HCT116 (cell line): Measurements from ENCODE around the gene ASS1. TPM values are rescaled to one million over a fixed set of nuclear protein-coding genes. Genes with fewer than 3 reads are reported as not detected.

ENCODE experiments used
- ATAC-seq: fragments of 200-7000 bp; cut with Tn5 transposase; 2 replicates; pipeline ENCODE4 v1.9.1; 2020; ENCODE audit warnings: mild to moderate bottlenecking, moderate library complexity
- BruUV-seq: library from RNA; stranded (reverse); fragments of 400-500 nt; replicated peaks from 2 replicates; lab custom pipeline; 2021; lab: Mats Ljungman, UMichigan
- CTCF ChIA-PET: fragments of 300-600 bp; sonication (Branson Sonifier 250); formaldehyde crosslinking; loops from one replicate; lab custom pipeline; 2021; ENCODE audit warnings: antibody characterized with exemption; lab: Charles Lee
- POLR2A ChIA-PET: fragments of 300-600, 350-600 bp; sonication (Branson Sonifier 250); formaldehyde crosslinking; loops from one replicate; lab custom pipeline; 2021; ENCODE audit warnings: antibody characterized with exemption; lab: Charles Lee
- RAD21 ChIA-PET, 2 experiments: fragments of 300-600 bp; sonication (Branson Sonifier 250); formaldehyde crosslinking; loops; one replicate each; lab custom pipeline; 2023; ENCODE audit warnings: low total read pairs in 2 of 2; ENCODE audit not compliant: uncharacterized antibody in 2 of 2, unreplicated experiment in 2 of 2, low non-redundant PET in 1 of 2; lab: Charles Lee
- DNase-seq: peaks from one replicate; pipeline ENCODE4 v3.0.0-alpha.2; 2010; ENCODE audit warnings: low read depth, low spot score
- H2AFZ ChIP-seq: fragments of 200-600 bp; shearing (Covaris generic), sonication (generic); 2 replicates; pipeline ENCODE4 v1.6.1; 2017; ENCODE audit warnings: low read depth, mixed run types, mixed read lengths, antibody characterized with exemption, low read length; ENCODE audit not compliant: poor library complexity, severe bottlenecking
- H3K27ac ChIP-seq: 2 replicates; pipeline ENCODE4 v1.5.1; 2012; ENCODE audit warnings: low read depth, low read length
- H3K27me3 ChIP-seq: fragments of 200-600 bp; sonication (generic); 2 replicates; pipeline ENCODE4 v1.6.1; 2016; ENCODE audit warnings: mixed run types, low read length, mixed read lengths; ENCODE audit not compliant: insufficient read depth
- H3K36me3 ChIP-seq, 2 experiments: fragments of 200-500 bp in 1 of 2; fragments of 200-600 bp in 1 of 2; sonication (Bioruptor generic) in 1 of 2; sonication (generic) in 1 of 2; 2 replicates each; pipeline versions ENCODE4 v1.5.1 to v1.6.1; 2014 to 2016; ENCODE audit warnings: low read length in 2 of 2, inconsistent platforms in 1 of 2, mixed read lengths in 1 of 2, mixed run types in 1 of 2; ENCODE audit not compliant: insufficient read depth in 2 of 2, control insufficient read depth in 1 of 2
- H3K4me1 ChIP-seq, 2 experiments: fragments of 200-600 bp in 1 of 2; sonication (generic) in 1 of 2; 2 replicates each; pipeline versions ENCODE4 v1.5.1 to v1.6.1; 2012 to 2017; ENCODE audit warnings: low read length in 2 of 2, inconsistent platforms in 1 of 2, mild to moderate bottlenecking in 1 of 2, mixed read lengths in 1 of 2, mixed run types in 1 of 2, moderate library complexity in 1 of 2; ENCODE audit not compliant: insufficient read depth in 2 of 2, control insufficient read depth in 1 of 2
- H3K4me2 ChIP-seq: fragments of 200-600 bp; sonication (generic); 2 replicates; pipeline ENCODE4 v1.6.1; 2017; ENCODE audit warnings: mixed run types, low read length, mixed read lengths
- H3K4me3 ChIP-seq, 2 experiments: fragments of 200-600 bp in 1 of 2; sonication (generic) in 1 of 2; replicated peaks in 1 of 2; 2 replicates each; pipeline ENCODE4 v1.5.1; 2011 to 2016; ENCODE audit warnings: low read length in 2 of 2, control low read depth in 1 of 2, low read depth in 1 of 2, mild to moderate bottlenecking in 1 of 2, mixed read lengths in 1 of 2, mixed run types in 1 of 2
- H3K79me2 ChIP-seq: fragments of 200-600 bp; sonication (generic); 2 replicates; pipeline ENCODE4 v1.6.1; 2017; ENCODE audit warnings: mild to moderate bottlenecking, mixed run types, low read length, moderate library complexity, mixed read lengths; ENCODE audit not compliant: insufficient read depth
- H3K9ac ChIP-seq: fragments of 200-600 bp; sonication (generic); 2 replicates; pipeline ENCODE4 v1.6.1; 2016; ENCODE audit warnings: low read length, mixed read lengths
- H3K9me2 ChIP-seq: fragments of 200-600 bp; sonication (generic), shearing (Covaris generic); 2 replicates; pipeline ENCODE4 v1.6.1; 2017; ENCODE audit warnings: mixed run types, mild to moderate bottlenecking, moderate library complexity; ENCODE audit not compliant: insufficient read depth
- H3K9me3 ChIP-seq, 2 experiments: fragments of 200-500 bp in 1 of 2; fragments of 200-600 bp in 1 of 2; sonication (Bioruptor generic) in 1 of 2; sonication (generic) in 1 of 2; 2 replicates each; pipeline ENCODE4 v1.6.1; 2014 to 2017; ENCODE audit warnings: low read length in 2 of 2, mixed read lengths in 2 of 2, inconsistent platforms in 1 of 2, low read depth in 1 of 2, mild to moderate bottlenecking in 1 of 2, mixed run types in 1 of 2, moderate library complexity in 1 of 2; ENCODE audit not compliant: control insufficient read depth in 1 of 2, insufficient read depth in 1 of 2
- H4K20me1 ChIP-seq: fragments of 200-600 bp; sonication (generic), shearing (Covaris generic); 2 replicates; pipeline ENCODE4 v1.6.1; 2017; ENCODE audit warnings: mixed run types, mild to moderate bottlenecking, moderate library complexity; ENCODE audit not compliant: insufficient read depth
- CBX3 ChIP-seq: IDR thresholded peaks from 2 replicates; pipeline ENCODE4 v1.6.1; 2012; ENCODE audit warnings: low read depth
- ELF1 ChIP-seq: IDR thresholded peaks from 2 replicates; pipeline ENCODE4 v1.6.1; 2012; ENCODE audit warnings: low read depth, borderline replicate concordance
- EZH2 ChIP-seq: fragments of 200-600 bp; sonication (generic); IDR thresholded peaks from 2 replicates; pipeline ENCODE4 v1.6.1; 2017; ENCODE audit warnings: antibody characterized with exemption, mixed run types
- FOSL1 ChIP-seq: IDR thresholded peaks from 2 replicates; pipeline ENCODE4 v1.6.1; 2012; ENCODE audit warnings: low read depth
- POLR2AphosphoS5 ChIP-seq: IDR thresholded peaks from 2 replicates; pipeline ENCODE4 v1.6.1; 2011; ENCODE audit warnings: mild to moderate bottlenecking, low read depth, low read length, moderate library complexity
- RAD21 ChIP-seq: IDR thresholded peaks from 2 replicates; pipeline ENCODE4 v1.6.1; 2012; ENCODE audit warnings: low read depth, mild to moderate bottlenecking
- TCF7L2 ChIP-seq: IDR thresholded peaks from 2 replicates; pipeline ENCODE4 v1.7.0; 2011; ENCODE audit warnings: borderline replicate concordance, inconsistent platforms; ENCODE audit not compliant: insufficient read depth, insufficient read length; ENCODE audit errors: extremely low read depth
- intact Hi-C: fragments of 100-400 bp; cut with micrococcal nuclease; formaldehyde crosslinking; loops from 2 replicates; pipeline ENCODE4 v1.10.0; 2022
- total RNA-seq: library from RNA; stranded (reverse); gene quantifications from one replicate; pipeline ENCODE4 v1.2.1, GENCODE V29; 2021; ENCODE audit not compliant: unreplicated experiment
- TF ChIP-seq, protein P1 (sequence below): IDR thresholded peaks from 2 replicates; pipeline ENCODE4 v1.6.1; 2012
- TF ChIP-seq, protein P2 (sequence below): IDR thresholded peaks from 2 replicates; pipeline ENCODE4 v1.6.1; 2011; ENCODE audit warnings: mild to moderate bottlenecking, low read length, moderate library complexity; ENCODE audit not compliant: insufficient replicate concordance; ENCODE audit errors: extremely low read depth
- TF ChIP-seq, protein P3 (sequence below), 3 experiments: fragments of 200-600 bp in 1 of 3; sonication (generic) in 1 of 3; IDR thresholded peaks in 2 of 3; conservative IDR thresholded peaks in 1 of 3; 2 replicates each; pipeline ENCODE4 v1.5.1; 2012 to 2017; ENCODE audit warnings: low read depth in 2 of 3, low read length in 2 of 3, antibody characterized with exemption in 1 of 3, borderline replicate concordance in 1 of 3, control low read depth in 1 of 3, mild to moderate bottlenecking in 1 of 3, mixed read lengths in 1 of 3, mixed run types in 1 of 3, moderate library complexity in 1 of 3; ENCODE audit not compliant: insufficient read depth in 1 of 3
- TF ChIP-seq, protein P4 (sequence below): IDR thresholded peaks from 2 replicates; pipeline ENCODE4 v1.6.1; 2012; ENCODE audit warnings: low read depth

ASS1 gene
- total RNA-seq, 1 experiment from 2014 or later = 92.6 TPM

DNA sequence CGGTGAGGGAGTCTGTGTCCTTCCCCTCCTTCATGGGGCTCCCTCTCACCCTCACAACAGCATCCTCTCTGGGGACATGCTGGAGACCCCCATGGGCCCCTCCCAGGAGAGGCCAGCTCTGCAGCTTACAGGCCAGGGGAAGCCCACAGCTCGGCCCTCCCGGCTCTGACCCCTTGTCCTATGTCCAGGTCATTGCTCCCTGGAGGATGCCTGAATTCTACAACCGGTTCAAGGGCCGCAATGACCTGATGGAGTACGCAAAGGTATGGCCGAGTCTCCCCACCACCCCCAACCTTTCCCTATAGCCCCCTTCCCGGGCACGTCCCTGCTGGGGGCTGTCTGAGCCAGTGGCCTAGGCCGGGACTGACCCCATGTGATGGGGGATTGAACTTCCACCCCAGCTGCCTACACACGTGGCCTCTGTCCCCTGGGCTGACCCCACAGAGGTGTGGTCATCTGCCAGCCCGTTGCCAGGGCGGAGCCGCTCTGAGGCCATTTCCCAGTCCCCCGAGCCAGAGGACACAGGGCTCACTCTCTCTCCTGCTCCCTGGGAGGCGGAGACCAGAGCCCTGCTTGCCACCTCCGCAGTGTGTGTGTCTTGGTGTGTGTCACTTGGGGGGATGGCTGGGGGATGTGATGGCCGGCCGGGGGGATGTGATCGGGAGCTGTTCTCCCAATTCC, 21.9 kb downstream of the ASS1 start:
- Histone ChIP-seq H3K36me3 (no peaks in the 10 kb centered on the region), H3K27me3 (no peaks in the 10 kb centered on the region), H3K4me3 (no peak overlapping the region), H3K9me2 (no peaks in the 10 kb centered on the region), H3K79me2 (no peaks in the 10 kb centered on the region), H3K27ac (no peak overlapping the region), H3K9me3 (no peaks in the 10 kb centered on the region), H2AFZ (no peak overlapping the region), H3K9ac (no peak overlapping the region), H4K20me1 (no peaks in the 10 kb centered on the region), H3K4me2 (no peak overlapping the region), H3K4me1 (no peaks in the 10 kb centered on the region)
- DNase-seq (no peak), ATAC-seq (no peak)
- no TSS peak for BruUV-seq
- no peak for TF ChIP-seq EZH2
- no peak for TF ChIP-seq POLR2AphosphoS5
- TF ChIP-seq, protein P1, sequence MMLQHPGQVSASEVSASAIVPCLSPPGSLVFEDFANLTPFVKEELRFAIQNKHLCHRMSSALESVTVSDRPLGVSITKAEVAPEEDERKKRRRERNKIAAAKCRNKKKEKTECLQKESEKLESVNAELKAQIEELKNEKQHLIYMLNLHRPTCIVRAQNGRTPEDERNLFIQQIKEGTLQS = no peak
- ChIA-PET CTCF (interaction anchor here (2.6 kb wide), 1 partner anchor 215 kb away, joined by 16 read pairs; no protein-coding TSS in a partner anchor), POLR2A (no interaction called here), RAD21 (no interaction called here)
- intact Hi-C loops = no loop called here

DNA sequence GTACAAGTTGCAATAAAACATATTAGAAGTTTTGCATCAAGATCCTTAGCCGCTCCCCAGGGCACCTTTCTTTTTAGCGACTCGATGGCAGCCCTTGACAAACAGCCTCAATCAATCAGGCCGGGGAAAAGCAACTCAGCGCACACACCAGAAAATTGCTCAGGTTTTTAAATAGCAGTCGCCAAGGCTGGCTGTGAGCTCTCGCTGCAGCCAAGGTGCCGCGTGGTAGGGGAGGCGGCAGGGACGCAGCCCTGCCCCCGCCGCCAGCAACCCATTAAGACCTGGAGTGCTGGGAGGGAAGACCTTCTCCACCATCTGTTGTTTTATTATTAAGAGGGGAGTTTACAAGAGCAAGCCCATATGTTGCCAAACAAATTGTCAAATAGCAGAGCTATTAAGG, 22.6 kb downstream of the ASS1 start:
- POLR2A ChIA-PET = no interaction called here
- no peaks in the 10 kb centered on the region for H3K9me3 ChIP-seq
- no TSS peak for BruUV-seq
- no peak overlapping the region for H3K4me3 ChIP-seq
- no peaks in the 10 kb centered on the region for H3K79me2 ChIP-seq
- H2AFZ ChIP-seq = no peak overlapping the region
- CTCF ChIA-PET = interaction anchor here (1.5 kb wide), 1 partner anchor 217 kb away, joined by 3 read pairs; no protein-coding TSS in a partner anchor
- H3K36me3 ChIP-seq = no peaks in the 10 kb centered on the region
- no peaks in the 10 kb centered on the region for H3K27me3 ChIP-seq
- H3K27ac ChIP-seq = no peak overlapping the region
- no peak overlapping the region for H3K4me2 ChIP-seq
- H3K9ac ChIP-seq = no peak overlapping the region
- no peaks in the 10 kb centered on the region for H4K20me1 ChIP-seq
- DNase-seq = no peak
- no peaks in the 10 kb centered on the region for H3K4me1 ChIP-seq
- RAD21 ChIA-PET = no interaction called here
- intact Hi-C loops = no loop called here
- no peak for ATAC-seq
- H3K9me2 ChIP-seq = no peaks in the 10 kb centered on the region
- TF ChIP-seq, protein P2, sequence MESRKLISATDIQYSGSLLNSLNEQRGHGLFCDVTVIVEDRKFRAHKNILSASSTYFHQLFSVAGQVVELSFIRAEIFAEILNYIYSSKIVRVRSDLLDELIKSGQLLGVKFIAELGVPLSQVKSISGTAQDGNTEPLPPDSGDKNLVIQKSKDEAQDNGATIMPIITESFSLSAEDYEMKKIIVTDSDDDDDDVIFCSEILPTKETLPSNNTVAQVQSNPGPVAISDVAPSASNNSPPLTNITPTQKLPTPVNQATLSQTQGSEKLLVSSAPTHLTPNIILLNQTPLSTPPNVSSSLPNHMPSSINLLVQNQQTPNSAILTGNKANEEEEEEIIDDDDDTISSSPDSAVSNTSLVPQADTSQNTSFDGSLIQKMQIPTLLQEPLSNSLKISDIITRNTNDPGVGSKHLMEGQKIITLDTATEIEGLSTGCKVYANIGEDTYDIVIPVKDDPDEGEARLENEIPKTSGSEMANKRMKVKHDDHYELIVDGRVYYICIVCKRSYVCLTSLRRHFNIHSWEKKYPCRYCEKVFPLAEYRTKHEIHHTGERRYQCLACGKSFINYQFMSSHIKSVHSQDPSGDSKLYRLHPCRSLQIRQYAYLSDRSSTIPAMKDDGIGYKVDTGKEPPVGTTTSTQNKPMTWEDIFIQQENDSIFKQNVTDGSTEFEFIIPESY = no peak
- TF ChIP-seq, protein P3, sequence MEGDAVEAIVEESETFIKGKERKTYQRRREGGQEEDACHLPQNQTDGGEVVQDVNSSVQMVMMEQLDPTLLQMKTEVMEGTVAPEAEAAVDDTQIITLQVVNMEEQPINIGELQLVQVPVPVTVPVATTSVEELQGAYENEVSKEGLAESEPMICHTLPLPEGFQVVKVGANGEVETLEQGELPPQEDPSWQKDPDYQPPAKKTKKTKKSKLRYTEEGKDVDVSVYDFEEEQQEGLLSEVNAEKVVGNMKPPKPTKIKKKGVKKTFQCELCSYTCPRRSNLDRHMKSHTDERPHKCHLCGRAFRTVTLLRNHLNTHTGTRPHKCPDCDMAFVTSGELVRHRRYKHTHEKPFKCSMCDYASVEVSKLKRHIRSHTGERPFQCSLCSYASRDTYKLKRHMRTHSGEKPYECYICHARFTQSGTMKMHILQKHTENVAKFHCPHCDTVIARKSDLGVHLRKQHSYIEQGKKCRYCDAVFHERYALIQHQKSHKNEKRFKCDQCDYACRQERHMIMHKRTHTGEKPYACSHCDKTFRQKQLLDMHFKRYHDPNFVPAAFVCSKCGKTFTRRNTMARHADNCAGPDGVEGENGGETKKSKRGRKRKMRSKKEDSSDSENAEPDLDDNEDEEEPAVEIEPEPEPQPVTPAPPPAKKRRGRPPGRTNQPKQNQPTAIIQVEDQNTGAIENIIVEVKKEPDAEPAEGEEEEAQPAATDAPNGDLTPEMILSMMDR (IDR thresholded peaks at IDR 0.05 in 2 of 3, conservative IDR thresholded peaks at IDR 0.05 in 1 of 3; ENCODE audit: borderline replicate concordance in 1 of 3, insufficient read depth in 1 of 3, low read depth in 2 of 3, low read length in 2 of 3) = no peak
- TF ChIP-seq FOSL1 = no peak
- TF ChIP-seq TCF7L2 = no peak
- no peak for TF ChIP-seq RAD21
- TF ChIP-seq, protein P4, sequence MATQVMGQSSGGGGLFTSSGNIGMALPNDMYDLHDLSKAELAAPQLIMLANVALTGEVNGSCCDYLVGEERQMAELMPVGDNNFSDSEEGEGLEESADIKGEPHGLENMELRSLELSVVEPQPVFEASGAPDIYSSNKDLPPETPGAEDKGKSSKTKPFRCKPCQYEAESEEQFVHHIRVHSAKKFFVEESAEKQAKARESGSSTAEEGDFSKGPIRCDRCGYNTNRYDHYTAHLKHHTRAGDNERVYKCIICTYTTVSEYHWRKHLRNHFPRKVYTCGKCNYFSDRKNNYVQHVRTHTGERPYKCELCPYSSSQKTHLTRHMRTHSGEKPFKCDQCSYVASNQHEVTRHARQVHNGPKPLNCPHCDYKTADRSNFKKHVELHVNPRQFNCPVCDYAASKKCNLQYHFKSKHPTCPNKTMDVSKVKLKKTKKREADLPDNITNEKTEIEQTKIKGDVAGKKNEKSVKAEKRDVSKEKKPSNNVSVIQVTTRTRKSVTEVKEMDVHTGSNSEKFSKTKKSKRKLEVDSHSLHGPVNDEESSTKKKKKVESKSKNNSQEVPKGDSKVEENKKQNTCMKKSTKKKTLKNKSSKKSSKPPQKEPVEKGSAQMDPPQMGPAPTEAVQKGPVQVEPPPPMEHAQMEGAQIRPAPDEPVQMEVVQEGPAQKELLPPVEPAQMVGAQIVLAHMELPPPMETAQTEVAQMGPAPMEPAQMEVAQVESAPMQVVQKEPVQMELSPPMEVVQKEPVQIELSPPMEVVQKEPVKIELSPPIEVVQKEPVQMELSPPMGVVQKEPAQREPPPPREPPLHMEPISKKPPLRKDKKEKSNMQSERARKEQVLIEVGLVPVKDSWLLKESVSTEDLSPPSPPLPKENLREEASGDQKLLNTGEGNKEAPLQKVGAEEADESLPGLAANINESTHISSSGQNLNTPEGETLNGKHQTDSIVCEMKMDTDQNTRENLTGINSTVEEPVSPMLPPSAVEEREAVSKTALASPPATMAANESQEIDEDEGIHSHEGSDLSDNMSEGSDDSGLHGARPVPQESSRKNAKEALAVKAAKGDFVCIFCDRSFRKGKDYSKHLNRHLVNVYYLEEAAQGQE = no peak
- TF ChIP-seq ELF1 = no peak
- no peak for TF ChIP-seq CBX3
